ENCODE results near the gene HOMER3. TPM values are rescaled to one million over a fixed set of nuclear protein-coding genes. Genes with fewer than 3 reads are reported as not detected.
A peak's percentile ranks its signal among the peaks of the same experiment; 100 is the strongest.
"Not testable (repeated sequence)": the region's sequence is repeated elsewhere in the genome, so short reads cannot be mapped to it uniquely, and the experiment has no call there.

The HOMER3 gene
- polyA plus RNA-seq, 1 donor: 66.7 TPM

DNA sequence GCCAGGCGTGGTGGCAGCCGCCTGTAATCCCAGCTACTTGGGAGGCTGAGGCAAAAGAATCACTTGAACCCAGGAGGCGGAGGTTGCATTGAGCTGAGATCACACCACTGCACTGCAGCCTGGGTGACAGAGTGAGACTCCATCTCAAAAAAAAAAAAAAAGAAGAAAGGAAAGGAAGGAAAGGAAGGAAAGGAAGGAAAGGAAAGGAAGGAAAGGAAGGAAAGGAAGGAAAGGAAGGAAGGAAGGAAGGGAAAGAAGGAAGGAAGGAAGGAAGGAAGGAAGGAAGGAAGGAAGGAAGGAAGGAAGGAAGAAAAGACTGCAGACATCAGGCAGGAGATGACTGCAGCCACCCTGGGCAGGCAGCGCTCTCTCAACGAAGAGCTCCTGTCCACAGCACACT, 38.5 kb downstream of the HOMER3 start:
- not testable (repeated sequence) for DNase-seq (ENCODE audit: low read depth)

DNA sequence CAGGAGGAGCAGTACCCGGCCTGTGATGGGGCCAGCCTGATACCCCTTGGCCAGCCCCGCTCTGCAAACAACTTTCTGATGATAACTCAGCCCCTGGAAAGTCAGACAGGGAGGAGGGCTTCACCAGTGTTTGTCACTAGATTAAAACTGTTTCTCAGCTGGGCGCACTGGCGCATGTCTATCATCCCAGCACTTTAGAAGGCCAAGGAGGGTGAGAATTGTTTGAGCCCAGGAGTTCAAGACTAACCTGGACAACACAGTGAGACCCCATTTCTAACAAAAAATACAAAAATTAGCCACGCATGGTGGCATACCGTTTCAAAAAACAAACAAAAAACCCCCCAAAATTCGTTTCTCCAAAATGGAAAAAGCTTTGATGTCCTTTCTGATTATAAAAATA, 39.5 kb downstream of the HOMER3 start:
- DNase-seq (ENCODE audit: low read depth): no peak

DNA sequence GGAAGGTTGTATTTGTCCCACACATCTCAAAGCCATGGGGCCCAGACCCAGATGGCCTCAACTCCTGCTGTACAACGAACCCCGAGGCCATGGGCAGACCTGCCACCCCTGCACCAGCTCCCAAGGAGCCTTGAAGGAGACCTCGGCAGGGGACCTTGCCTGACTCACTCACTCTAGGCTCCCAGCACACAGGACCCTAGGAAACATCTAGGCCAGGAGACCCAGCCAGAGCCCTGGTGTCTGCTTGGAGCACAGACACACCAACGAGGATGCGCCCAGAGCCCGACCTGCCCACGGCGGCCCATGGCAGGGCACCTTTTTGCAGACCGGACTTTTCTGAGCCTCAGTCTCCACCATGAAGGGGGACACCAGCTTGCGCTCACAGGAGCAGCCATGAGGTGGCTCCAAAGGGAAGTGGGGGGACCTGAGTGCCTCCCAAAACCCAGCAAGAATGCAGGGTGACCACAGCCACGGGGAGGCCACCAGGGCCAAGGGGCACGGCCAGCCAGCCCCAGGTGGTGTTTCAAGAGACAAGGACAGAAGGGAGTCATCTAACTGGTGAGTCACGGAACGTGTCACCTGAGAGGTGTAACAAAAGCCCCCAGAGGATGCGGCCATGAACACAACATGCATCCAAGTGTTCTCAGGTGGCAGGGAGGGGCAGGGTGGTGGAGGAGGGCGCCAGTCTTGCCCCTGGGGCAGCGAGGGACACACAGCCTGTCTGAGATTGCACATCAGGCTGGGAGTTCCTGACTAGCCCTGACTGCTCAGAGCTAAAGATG, 40.1 kb downstream of the HOMER3 start:
- DNase-seq (ENCODE audit: low read depth): no peak

GRCh38 chr19:18899624-18900560, 41.1 kb downstream of the HOMER3 start:
- no peak for DNase-seq (ENCODE audit: low read depth)

GRCh38 chr19:18898607-18899408, 42.2 kb downstream of the HOMER3 start:
- no peak for DNase-seq (ENCODE audit: low read depth)

GRCh38 chr19:18898081-18898606, 42.9 kb downstream of the HOMER3 start:
- no peak for DNase-seq (ENCODE audit: low read depth)

DNA sequence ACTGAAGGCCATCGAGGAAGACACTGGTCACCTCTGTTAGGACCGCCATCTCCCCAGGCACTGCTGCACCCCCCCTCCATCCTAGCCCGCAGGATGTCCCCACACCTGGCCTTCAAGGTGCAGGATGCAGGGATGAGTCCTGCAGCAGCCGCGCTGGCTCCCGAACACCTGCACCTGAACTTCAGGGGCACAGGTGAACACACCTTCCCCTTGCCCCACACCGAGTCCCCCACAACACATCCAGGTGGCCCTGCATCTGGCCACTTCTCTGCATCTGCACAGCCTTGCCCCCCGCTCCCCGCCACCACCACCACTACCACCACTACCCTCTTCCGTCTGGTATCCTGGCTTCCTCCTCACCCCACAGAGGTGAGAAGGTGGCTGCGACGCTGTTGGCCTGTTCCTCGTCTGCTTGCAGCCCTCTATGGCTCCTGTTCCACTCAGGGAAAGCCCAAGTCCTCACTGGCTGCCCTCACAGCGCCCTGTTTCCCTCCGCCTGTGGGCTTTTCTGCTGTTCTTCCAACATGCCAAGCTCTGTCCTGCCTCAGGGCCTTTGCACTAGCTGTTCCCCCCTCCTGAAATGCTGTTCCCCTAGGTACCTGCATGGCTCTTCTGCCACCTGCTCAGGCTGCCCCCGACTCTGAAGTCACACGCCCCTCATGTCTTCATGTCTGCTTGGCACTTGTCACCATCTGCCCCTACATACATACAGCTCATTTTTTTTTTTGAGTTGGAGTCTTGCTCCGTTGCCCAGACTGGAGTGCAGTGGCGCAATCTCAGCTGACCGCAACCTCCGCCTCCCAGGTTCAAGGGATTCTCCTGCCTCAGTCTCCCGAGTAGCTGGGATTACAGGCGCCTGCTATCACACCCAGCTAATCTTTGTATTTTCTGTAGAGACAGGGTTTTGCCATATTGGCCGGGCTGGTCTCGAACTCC, 43.7 kb downstream of the HOMER3 start:
- no peak for DNase-seq (ENCODE audit: low read depth)

DNA sequence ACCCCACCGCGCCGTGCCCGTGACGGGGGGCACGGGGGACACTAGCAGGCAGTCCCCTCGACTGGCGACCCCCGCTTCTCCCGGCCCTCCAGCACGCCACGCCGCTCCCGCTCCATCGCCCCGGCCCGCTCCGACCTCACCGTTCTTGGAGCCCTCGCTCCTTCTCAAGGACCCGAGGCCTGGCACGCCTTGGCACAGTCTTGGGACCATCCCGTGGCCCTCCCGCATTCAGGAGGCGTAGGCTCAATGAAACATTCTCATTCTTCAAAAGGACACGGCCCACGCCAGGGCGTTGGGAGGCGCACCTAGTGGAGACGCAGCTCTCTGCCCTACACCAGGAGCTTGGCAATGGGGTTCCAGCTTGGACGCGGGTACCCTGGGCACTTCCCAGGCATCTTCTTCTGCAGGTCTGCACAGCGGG, 44.6 kb downstream of the HOMER3 start:
- DNase-seq (ENCODE audit: low read depth): no peak

GRCh38 chr19:18895824-18896341, 45.1 kb downstream of the HOMER3 start, which contains the start of gene CERS1:
TSS of gene CERS1 (minus strand) at chr19:18896158. CDS start at chr19:18896072, 86 bp downstream.
- DNase-seq (ENCODE audit: low read depth): no peak

- DNase-seq (ENCODE audit: low read depth): no peak
Measured at GRCh38 chr19:18895038-18895823, 45.8 kb downstream of the HOMER3 start.

DNA sequence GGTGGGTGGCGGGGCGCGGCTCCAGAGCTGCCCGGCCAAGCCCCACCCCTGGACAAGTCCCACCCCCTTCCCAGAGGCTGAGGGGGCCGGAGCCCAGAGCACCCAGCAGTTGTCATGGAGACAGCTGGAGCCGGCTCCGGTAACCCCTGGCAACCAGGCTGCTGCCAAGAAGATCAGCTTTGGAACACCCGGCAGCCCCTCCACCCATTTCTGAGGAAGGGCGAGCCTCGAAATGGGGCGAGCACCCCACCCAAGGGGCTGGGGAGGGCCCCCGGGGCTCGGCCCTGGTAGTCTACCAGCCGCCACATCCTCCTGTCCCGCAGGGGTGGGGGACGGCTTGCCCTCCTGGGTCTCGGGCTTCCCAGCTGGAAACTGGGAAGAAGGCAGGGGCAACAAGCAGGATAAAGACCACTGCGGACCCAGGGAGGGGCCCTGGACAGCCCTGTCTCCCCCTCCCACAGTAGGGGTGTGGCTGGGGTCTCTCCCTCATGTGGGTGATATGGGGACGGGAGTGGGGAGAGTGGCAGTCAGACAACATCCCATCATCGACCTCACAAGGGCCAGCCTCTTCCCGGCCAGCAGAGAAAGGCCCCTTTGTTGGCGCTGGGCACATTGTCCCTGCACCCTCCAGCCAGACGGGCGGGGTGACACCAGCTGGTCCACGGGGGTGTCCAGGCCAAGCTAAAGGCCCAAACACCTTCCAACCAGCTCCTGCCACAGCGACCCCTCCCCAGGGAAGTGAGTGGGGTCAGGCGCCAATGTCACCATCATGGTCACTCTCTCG, 46.6 kb downstream of the HOMER3 start:
- peak; percentile 28 for DNase-seq (ENCODE audit: low read depth)

DNA sequence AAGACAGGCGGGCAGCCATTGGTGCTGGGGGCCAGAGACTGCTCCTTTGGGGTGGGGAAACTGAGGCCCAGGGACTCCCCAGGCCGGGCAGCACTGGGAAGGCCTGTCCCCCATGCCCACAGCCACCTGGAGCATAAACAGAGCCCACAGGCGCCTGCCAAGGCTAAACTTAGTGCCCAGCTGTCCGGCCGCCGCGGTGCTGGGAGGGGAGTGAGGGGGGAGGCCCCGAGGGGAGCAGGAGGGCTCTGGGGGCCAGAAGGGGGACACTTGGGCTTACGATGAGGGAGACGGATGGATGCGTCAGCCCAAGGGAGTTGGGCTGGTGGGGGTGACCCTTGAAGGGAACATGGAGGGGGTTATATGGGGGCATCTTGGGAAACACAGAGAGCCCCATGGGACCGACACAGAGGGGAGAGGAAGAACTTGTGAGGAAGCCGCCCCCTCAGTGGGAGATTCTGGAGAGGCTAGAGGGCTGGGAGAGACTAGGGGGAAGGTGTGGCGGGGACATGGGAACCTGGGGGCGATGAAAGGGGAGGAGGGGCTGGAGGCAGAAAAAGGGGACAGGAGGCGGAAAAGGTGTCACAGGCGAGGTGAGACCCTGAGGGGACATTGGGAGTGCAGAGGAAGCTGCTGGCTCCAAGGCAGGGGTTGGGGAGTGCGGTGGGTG, 47.3 kb downstream of the HOMER3 start:
- DNase-seq (ENCODE audit: low read depth): no peak

DNA sequence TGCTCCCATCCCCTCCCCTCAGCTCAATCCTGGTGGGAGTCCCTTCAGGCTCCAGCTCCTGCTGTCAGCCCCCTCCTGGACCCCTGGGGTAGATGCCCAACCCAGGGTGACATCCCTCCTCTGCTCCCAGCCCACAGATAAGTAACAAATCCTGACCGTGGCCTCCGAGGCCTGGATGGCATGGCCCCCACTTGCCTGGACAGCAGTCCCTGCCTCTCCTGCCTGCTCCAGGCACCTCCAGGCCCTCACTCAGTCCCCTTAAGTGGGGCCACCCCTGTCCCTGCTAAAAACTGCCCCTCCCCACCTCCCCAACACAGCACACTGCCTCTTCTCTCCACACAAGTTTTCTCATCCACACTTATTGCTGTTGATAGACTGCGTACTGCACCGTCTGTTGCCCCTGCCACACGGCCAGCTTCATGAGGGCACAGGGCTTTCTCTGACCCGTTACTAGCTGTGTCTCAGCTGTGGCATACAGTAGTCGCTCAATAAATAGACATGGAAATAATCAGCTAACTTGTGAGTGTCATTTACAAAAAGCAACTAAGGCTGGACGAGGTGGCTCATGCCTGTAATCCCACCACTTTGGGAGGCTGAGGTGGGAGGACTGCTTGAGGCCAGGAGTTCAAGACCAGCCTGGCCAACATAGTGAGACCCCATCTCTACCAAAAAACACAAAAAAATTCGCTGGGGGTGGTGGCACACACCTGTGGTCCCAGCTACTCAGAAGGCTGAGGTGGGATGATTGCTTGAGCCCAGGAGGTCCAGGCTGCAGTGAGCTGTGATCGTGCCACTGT, 50.9 kb downstream of the HOMER3 start:
- no peak for DNase-seq (ENCODE audit: low read depth)

GRCh38 chr19:18886972-18887371, 54.0 kb downstream of the HOMER3 start:
- DNase-seq (ENCODE audit: low read depth): no peak

DNA sequence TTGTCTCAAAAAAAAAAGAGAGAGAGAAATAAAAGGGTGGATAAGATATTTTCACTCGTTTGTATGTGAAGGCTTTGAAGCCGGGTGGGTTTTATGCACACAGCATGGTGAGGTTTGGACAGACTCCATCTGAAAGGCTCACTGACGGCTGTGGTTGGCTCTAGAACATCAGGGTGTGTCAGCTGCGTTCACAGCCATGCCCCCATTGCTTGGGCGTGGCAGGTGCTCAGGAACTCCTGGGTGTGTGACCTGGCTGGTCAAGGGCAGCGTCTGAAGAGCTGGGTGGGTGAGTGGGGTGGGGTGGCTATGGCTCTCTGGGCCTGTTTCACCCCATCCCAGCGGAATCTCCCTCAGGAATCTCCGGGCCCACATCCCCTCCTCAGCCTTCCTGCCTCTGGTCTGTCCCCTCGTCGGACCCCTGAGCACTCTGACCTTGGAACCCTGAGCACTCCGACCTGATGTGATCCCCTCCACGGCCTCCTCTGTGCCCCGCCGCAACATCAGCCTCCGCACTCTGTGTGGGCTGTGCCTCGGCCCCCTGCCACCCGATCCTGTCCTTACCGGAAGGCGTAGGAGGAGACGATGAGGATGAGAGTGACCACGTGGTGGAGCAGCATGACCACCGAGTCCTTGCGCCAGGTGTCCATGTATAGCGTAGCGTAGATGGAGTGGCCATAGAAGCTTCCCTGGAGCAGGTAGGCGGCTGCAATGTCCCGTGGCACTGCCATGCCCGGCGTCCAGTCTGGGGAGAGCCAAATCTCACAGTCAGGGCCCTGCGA, 57.3 kb downstream of the HOMER3 start:
- no peak for DNase-seq (ENCODE audit: low read depth)

DNA sequence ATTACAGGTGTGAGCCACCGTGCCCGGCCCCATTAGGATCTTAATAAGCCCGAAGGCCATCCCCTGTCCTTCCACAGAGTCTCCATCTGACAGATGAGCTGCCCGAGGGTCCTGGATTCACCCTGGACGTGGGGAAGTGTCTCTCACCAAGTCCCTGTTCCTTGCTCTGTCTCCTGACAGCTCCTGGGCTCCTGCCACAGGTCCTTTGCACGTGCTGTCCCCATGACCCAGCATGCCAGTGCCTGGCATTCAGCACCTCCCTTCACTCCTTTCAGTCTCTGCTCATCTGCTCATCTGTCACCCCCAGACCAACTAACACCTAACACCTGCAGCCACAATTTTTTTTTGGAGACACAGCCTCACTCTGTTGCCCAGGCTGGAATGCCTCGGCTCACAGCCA, 59.5 kb downstream of the HOMER3 start:
- no peak for DNase-seq (ENCODE audit: low read depth)

All from forelimb muscle (tissue), 1 donor.